ENCODE data around the gene TRAF2.

DNA sequence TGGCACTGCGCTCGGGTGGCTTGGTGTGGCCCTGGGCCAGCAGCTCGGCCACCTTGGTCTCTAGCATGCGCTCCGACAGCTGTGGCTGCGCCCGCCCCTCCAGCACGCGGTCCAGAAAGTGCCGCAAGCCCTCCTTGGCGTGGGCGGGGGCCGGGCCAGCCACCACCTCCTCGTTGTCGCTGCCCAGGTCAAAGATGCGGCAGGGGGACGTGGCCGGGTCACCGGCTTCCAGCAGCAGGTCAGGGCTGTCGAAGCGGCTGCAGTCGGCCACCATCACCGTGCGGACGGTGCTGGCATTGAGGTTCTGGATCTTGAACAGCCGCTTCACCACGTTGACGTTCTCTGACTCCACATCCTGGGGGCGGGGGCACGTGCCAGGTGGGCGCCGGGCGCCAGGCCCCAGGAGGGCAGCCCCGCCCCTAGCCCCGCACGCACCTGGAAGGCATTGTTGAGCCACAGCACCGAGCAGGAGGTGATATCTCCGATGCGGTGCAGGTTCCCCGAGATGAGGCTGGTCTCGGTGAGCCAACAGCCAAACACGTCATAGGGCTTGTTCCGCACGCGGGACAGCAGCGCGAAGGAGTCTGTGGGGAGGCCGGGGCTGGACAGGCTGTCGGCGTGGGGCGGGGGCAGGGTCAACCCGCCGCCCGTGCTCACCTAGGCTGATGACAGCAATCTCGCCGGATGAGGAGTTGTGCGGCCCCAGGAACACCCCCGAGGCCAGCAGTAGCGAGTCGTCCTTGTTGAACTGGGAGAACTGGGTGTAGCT is 56.0 kb downstream of the TRAF2 start:
- TF ChIP-seq, protein P1, sequence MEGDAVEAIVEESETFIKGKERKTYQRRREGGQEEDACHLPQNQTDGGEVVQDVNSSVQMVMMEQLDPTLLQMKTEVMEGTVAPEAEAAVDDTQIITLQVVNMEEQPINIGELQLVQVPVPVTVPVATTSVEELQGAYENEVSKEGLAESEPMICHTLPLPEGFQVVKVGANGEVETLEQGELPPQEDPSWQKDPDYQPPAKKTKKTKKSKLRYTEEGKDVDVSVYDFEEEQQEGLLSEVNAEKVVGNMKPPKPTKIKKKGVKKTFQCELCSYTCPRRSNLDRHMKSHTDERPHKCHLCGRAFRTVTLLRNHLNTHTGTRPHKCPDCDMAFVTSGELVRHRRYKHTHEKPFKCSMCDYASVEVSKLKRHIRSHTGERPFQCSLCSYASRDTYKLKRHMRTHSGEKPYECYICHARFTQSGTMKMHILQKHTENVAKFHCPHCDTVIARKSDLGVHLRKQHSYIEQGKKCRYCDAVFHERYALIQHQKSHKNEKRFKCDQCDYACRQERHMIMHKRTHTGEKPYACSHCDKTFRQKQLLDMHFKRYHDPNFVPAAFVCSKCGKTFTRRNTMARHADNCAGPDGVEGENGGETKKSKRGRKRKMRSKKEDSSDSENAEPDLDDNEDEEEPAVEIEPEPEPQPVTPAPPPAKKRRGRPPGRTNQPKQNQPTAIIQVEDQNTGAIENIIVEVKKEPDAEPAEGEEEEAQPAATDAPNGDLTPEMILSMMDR (conservative IDR thresholded peaks at IDR 0.05 in 1 of 2, IDR thresholded peaks at IDR 0.05 in 1 of 2; ENCODE audit: extremely low read depth in 1 of 2, insufficient read depth in 1 of 2, low read depth in 1 of 2, low read length in 2 of 2), result no peak
- TF ChIP-seq EZH2 (IDR thresholded peaks at IDR 0.05; ENCODE audit: borderline replicate concordance, low read length), result no peak
